HG02870 (cell line): ENCODE measurements around the gene PHYKPL.
"Not testable (repeated sequence)": the region's sequence is repeated elsewhere in the genome, so short reads cannot be mapped to it uniquely, and the experiment has no call there.

Experiments used
- ATAC-seq: cut with Tn5 transposase; IDR thresholded peaks from one replicate; pipeline ENCODE4 v1.9.1; 2021; ENCODE audit warnings: mild to moderate bottlenecking, moderate library complexity; ENCODE audit not compliant: unreplicated experiment

The PHYKPL gene

DNA sequence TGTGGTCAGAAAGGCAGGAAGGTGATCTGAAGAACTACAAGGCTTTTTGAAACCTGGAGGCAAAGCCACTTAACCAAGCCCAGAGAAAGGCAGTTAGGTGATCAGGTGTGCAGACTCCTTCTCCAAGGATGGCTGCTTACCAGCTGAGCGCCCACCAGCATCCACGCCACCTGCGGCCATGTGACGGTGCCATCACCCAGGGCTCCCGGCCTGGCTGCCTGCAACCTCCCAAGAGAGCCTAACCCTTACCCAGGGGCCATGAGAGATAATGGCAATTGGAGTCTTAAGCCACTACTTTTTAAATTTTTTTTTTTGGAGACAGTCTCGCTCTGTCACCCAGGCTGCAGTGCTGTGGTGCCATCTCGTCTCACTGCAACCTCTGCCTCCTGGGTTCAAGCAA lies 33.1 kb upstream of the PHYKPL start:
- ATAC-seq: no peak

DNA sequence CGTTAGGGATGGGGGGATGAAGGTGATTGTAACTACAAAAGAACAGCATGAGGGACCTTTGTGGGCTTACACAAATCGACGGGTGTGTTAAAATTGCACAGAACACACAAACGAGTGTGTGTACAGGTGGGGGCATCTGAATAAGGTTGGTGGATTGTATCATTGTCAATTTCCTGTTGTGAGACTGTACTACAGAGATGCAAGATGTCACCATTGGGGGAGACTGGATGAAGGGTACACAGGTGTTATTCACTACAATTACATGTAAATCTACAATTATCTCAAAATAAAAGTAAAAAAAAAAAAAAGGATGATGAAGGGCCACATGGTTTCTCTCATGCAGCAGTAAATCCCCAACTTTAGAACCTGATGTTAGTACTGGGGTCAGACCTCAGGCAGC lies 31.4 kb upstream of the PHYKPL start:
- no peak for ATAC-seq

DNA sequence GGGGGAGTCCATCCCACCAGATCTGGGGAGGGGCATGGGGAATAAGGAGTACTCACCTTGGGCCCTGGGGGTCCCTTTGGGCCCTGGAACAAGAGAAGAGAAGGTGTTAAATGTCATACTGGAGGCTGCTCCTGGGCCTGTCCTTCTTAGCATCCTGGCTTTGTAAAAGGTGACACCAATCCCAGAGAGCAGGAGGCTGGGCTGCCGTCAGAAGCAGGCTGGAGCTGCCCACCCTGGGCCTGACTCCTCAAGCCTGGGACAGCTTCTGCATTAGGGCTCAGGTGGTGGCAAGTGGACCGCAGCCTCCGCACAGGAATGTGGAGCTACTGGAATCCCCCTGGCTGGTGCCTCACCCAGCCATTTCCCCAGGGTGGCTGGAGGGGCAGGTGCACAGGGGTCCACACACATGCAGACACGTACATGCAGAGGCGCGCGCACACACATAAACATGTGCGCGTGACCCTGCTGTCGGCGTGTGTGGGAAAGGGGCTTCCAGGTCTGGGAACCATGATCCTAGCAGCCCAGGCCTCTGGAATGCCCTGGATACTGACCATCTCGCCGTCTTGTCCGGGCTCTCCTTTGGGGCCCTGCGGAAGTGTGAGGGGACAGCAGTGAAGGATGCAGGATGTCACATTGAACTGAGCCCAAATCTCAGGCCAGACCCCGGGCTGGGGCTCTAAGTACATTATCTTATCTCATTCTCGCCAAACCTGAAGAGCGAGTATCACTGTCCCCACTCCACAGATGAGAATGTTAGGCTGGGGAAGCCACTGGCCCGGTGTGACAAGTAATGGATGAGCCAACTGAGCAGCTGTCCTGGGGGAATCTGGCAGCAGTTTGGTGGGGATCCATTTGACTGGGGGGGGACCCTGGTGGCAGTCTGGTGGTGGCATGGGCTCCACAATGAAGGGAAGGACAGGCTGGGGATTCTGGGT lies 29.3 kb upstream of the PHYKPL start:
- no peak for ATAC-seq

DNA sequence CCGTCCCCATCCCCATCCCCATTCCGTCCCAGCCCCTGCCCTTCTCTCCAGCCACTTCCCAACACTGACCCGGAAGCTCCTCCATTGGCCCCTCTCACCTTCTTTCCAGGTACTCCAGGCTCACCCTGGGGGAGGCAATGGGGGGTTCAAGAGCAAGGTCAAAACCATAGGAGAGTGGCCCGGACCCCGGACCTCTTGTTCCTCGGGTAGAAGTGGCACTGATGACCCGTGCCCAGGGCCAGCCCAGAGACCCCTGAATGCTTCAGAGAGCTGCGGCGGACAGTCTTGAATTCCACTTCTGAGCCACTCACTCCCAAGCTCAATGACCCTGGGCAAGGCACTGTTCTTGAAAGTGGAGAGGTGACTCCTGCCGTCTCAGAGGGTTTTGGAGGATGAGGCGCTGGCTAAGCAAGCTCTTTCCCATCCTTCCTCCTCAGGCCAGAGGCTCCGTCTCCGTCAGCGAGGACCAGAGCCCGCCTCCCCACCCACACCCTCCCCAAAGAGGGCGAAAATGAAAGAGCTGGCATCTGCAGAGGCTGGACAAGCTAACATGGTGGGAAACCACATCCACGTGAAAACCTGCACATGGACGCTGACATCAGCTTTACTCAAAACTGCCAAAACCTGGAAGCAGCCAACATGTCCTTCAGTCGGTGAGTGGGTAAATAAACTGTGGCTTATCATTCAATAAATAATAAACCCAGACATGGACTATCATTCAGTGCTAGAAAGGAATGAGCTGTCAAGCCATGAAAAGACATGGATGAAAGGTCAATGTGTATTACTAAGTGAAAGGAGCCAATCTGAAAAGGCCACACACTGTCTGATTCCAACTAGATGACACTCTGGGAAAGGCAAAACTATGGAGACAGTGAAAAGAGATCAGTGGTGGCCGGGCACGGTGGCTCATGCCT lies 27.3 kb upstream of the PHYKPL start:
- ATAC-seq: no peak

DNA sequence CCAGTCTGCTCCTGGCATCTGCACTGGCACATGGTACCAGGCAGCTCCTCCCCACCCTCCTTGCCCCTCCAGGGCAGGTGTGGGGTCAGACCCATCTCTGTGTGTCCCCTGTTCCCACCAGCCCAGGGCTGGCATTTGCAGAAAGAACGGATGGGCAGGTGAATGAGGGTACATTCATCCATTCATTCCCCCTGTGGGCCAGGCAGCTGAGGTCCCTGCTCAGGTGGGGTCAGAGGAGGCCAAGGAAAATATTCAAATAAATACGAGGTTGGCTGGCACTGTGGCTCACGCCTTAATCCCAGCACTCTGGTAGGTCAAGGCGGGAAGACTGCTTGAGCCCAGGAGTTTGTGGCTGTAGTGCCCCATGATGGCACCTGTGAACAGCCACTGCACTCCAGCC lies 25.0 kb upstream of the PHYKPL start:
- ATAC-seq: no peak

DNA sequence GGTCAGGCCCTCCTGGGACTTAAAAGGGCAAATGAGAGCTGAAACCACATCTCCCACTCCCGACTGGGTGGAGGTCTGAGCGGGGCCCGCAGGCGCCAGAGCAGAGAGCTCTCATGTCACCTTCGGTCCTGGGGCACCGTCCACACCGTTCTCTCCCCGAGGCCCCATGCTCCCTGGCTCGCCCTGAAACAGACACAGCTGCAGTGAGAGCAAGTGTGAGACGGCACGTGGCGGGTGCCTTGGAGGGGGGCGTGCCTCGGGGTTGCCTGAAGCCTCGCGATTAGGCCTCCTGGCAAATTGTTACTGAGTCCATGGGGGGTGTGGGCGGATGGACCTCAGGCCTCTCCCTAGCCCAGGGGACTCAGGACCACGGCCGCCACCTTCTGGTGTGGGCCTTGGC lies 24.1 kb upstream of the PHYKPL start:
- no peak for ATAC-seq

DNA sequence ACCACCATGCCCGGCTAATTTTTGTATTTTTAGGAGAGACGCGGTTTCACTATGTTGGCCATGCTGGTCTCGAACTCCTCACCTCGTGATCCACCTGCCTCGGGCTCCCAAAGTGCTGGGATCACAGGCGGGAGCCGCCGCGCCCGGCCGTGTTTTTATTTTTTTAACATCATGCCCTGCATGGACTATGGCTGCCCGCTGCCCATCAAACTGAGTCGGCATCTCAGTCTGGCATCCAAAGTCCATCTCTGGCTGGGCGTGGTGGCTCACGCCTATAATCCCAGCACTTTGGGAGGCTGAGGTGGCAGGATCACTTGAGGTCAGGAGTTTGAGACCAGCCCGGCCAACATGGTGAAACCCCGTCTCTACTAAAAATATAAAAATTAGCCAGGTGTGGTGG lies 21.0 kb upstream of the PHYKPL start:
- ATAC-seq: not testable (repeated sequence)

DNA sequence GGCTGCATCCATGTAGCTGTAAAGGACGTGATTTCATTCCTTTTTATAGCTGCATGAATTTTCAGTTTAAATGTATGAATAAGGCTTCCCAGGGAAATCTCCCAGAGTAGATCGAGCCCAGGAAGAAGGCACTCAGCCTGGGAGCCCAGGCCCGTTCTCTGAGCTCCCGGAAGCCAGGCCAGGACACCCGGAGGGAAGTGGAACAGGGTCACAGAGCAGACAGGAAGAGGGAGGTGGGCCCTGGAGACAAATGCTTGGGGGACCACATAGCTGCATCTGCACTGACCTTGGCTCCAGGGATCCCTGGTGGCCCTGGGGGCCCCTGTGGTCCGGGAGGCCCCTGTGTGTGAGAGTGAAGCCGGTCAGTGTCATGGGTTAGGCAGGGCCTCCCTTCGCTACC lies 19.7 kb upstream of the PHYKPL start:
- no peak for ATAC-seq

DNA sequence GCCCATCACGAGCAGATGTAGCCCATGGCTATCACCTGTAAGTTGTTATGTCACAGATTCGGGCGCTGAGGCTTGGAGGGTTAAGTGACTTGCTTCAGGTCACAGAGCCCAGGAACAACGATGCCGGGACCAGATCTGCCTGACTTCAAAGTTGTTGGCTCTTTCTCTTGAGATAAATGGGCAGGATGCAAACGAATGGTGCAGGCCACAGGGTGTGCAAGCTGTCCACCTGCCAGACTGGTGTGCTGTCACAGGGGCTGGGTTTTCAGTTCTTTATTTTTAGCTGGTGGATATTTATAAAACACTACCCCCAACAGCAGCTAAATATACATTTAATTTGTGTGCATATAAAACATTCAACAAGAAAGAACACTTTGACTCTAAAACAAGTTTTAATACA lies 17.7 kb upstream of the PHYKPL start:
- no peak for ATAC-seq

DNA sequence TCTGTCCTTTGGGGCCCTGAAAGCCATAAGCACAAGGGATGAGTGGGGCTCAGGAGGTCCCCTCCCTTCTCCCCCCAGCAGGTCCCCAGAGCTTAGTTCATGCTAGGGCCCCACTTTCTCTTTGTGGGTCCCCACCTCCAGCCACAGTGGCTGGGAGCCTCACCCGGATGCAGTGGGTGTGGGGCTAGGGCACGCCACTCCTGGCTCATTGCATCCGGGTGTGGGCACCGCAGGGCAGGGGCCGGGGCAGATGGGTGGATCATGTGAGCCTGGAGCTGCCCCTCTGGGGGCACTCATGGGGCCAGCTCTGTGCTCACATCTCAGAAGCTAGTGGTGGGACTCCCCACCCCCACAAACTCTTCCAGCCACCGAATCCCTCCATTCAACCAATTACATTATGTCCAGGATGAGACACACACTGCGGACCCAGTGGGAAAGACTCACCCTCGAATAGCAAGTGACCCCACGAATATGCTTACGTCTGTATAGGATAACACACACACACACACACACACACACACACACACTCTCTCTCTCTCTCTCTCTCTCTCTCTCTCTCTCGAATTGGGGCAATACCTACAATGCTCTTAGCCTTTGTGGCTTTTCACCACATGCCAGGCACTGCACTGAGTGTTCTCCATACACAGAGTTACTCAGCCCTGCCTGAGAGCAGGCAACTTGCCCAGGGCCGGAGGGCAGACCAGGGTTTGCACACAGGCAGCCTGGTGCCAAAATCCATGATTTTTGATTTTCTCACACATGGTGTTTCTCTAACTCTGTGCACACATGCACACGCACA lies 16.8 kb upstream of the PHYKPL start:
- no peak for ATAC-seq

DNA sequence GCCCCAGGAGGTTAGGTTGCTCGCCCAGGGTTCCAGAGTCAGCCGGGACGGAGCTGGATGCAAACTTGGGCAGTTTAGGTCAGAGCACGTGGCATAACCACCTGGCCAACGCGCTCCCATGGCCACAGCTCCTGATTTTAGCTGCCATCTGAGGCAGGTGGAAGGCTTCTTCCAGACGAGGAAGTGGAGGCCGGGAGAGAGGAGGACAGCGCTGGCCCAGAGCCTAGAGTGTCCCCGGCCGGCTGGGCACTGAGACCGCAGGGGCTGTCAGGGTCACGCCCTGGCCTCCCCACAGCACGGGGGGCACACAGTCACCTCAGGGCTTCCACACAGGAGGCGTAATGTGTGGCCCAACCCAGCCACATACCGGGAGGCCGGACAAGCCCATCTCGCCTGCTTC lies 16.1 kb upstream of the PHYKPL start:
- no peak for ATAC-seq

DNA sequence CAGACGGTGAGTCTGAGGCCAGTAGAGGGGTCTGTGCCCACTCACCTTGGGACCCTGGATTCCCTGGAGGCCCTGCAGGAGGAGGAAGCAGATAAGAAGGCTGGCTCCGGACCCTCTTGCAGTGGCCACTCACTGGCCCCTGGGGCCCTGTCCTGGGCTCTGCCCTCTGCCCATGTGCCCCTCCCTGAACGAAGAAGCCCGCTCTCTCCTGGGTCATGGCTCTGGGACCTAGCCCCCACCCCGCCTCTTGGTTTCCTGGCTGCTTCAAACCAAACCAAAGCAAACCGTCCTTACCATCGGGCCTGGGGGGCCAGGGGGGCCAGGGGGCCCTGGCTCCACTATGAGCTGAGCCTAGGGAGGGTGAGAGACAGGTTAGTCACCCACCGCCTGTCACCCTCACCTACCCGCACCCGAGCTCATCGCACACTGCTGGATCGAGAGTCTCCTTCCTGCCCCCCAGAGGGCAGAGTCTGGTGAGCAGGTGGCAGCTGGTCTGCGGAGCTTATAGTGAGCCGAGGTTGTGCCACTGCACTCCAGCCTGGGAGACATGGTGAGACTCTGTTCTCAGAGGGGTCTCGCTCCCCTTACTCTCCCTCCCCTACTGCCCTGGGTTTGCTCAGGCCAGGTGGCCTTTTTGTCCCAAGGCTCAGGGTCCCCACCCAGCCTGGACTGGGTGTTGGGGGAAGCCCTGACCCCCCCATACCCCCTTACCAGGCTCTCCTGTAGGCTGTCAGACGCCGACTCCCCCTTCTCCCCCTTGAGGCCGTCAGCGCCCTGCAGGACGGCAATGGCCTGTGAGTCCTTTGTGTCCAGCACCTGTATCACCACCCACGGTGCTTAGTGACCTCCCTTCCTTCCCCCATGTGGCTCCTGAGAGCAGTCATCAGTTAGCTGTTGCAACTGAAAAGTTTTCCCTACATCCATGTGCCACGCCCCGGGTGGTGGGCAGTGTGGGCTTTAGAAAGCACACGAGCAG lies 15.2 kb upstream of the PHYKPL start:
- no peak for ATAC-seq

DNA sequence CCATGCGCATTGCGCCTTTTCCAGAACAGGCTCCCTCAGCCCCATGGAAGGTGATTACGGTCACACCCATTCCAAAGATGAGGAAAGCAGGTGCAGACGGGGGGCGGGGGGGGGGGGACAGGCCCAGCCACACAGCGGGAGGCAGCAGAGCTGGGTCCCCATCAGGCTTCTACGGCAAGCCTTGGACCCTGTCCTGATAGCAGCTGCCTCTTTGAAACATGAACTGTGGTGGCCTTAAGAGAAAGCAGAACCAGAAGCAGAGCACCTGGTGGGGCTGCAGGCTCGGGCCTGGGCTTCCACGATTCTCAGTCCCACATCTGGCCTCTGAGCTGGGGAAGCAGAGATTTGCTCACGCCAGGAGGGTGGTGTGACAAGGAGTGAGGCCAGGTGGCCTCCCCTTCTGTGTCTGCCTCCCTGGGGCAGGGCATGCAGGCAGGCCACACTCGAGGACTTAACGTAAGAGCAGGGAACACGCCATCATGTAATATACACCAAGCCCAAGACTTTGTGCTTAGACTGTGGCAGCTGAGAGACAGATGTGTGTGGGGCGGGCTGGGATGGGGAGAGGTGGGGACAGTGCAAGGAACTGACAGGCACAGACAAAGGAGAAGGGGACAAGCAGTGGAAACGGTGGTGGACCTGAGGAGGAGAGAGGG lies 14.2 kb upstream of the PHYKPL start:
- no peak for ATAC-seq

DNA sequence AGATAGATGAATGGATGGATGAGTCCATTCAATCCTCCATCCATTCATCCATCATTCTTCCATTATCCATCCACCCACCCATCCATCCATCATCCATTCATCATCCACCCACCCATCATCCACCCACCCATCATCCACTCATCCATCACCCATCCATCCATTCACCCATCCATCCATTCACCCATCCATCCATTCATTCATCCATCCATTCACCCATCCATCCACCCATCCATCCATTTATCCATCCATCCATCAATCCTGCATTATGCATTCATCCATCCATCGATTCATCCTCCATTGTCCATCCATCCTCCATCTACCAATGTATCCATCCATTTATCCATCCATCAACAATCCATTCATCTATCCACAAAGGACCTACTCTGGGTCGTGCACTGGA lies 12.8 kb upstream of the PHYKPL start:
- no peak for ATAC-seq

DNA sequence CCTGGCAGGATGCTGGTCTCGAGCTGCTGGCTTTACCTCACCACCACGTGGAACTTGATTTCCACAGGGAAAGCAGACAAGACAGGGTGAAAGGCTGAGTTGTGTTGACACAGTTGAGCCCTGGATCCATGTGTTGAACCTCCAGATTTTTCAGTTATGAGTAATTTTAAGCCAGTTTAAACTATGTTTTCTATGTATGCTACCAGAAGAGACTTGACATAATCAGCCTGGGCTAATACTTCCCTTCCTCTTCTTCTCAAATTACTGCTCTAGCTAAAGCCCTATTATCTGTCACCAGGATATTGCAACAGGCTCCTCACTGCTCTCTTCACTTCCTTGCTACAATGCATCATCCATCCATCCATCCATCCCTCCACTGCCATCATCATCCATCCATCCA lies 12.0 kb upstream of the PHYKPL start:
- no peak for ATAC-seq

DNA sequence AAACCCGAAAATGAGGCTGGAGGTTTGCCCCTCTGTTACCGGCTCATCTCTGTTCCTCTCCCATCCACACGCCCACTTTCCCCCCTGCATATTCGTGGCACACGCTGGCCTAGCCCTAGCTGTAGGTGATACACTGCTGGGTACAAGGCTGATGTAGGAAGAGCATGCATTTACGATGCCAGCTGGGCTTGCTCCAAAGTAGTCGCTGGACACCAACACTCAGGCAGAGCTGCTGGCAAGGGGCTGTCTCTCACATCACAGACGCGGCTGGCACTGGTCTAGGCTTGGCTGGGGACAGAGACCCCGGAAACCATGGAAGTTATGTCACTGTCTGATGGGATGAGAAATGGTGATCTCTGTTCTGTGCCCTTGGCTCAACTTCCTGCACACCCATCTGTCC lies 9.8 kb upstream of the PHYKPL start:
- ATAC-seq: no peak

DNA sequence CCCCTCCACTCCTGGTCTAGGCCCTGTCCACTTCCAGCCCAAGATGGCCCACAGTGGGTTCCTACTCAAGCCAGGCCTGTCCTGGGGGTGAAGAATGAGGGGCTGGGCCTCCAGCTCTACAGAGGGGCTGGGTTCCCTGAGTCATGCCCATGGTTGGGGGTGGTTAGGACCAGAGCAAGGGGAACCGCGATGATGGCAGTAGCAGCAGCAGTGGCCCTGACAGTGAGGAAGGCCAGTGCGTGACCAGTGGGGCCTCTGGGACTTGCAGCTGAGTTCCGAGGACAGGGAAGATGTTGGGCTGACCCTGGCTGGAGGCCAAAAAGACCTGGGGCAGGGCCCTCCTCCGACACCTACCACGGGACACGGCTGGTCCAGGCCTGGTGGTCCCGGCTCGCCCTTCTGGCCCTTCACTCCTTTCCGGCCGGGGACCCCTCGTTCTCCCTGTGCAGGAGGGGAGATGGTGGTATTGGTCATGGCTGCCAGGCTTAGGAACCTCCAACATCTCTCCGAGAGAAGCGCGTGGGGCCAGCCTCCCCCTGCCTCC lies 9.2 kb upstream of the PHYKPL start:
- no peak for ATAC-seq

DNA sequence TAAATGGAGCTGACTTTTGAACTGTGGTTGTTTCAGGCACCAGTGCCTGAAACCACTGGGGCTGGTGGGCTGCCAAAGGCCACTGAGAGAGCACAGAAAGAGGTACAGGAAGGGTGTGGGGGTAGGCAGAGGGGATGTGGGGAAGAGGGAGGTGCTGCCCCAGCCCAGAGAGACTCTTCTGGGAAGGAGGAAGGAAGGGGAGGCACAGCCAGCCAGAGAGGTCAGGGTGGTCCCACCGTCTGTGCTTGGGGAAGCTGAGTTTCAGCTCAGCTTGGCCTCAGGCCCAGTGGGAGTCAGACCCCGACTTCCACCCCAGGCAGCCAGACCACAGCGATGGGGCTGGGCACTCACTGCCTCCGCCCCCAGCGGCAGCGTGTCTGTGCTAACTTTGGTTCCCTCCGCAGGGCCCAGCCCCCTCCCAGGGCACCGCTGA lies 8.6 kb upstream of the PHYKPL start:
- no peak for ATAC-seq

DNA sequence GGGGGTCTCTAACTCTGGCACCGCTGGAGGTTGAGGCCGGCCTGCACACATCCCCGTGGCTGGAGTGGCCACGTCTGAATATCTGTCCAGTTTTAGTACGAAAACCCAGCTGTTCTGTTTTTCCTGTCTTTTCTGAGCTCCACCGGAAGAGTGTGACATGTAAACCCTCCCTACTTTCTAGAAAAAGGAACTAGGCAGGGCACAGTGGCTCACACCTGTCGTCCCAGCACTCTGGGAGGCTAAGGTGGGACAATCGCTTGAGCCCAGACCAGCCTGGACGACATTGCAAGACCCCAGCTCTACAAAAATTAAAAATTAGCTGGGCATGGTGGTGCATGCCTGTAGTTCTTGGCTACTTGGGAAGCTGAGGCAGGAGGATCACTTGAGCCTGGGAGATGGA lies 8.2 kb upstream of the PHYKPL start:
- no peak for ATAC-seq
